Ectodermal cell (in vitro differentiated cells): ENCODE measurements around the gene WWC2.

Experiments
- H3K27ac ChIP-seq: 2 replicates; pipeline ENCODE4 v1.7.0; 2013; ENCODE audit warnings: mild to moderate bottlenecking, low read depth, low read length; ENCODE audit not compliant: insufficient read depth, poor library complexity, severe bottlenecking
- H3K27me3 ChIP-seq: 2 replicates; pipeline ENCODE4 v1.7.0; 2013; ENCODE audit warnings: mild to moderate bottlenecking, low read length; ENCODE audit not compliant: insufficient read depth, control insufficient read depth, poor library complexity, severe bottlenecking
- H3K36me3 ChIP-seq: one replicate; pipeline ENCODE4 v1.7.0; 2013; ENCODE audit warnings: low read length; ENCODE audit not compliant: control insufficient read depth, insufficient read depth
- H3K4me1 ChIP-seq: one replicate; pipeline ENCODE4 v1.7.0; 2013; ENCODE audit warnings: low read length; ENCODE audit not compliant: control insufficient read depth, insufficient read depth
- H3K4me3 ChIP-seq: 2 replicates; pipeline ENCODE4 v1.7.0; 2013; ENCODE audit warnings: low read depth, low read length, control low read depth; ENCODE audit not compliant: insufficient read depth
- H3K9me3 ChIP-seq: 2 replicates; pipeline ENCODE4 v1.7.0; 2013; ENCODE audit warnings: mild to moderate bottlenecking, low read length, moderate library complexity; ENCODE audit not compliant: control insufficient read depth
- WGBS, 2 experiments: methylation state at CpG; one replicate each; pipeline ENCODE4 v1.1.7; 2013; ENCODE audit warnings: missing lambda C conversion rate in 2 of 2; 5-methylcytosine and 5-hydroxymethylcytosine counted together

WWC2 gene

GRCh38 chr4:183170894-183171293 is 71.8 kb downstream of the WWC2 start:
- H3K27me3 ChIP-seq, result no peaks in the 10 kb centered on the region
- no peak overlapping the region for H3K4me3 ChIP-seq
- H3K4me1 ChIP-seq, result peaks cover 15% of the 10 kb centered on the region
- no peaks in the 10 kb centered on the region for H3K36me3 ChIP-seq
- no peaks in the 10 kb centered on the region for H3K9me3 ChIP-seq
- H3K27ac ChIP-seq, result no peak overlapping the region

- 63 to 70% methylated on average over 4 of the region's 4 CpGs for WGBS, 2 experiments
- no peaks in the 10 kb centered on the region for H3K36me3 ChIP-seq
- H3K27ac ChIP-seq, result peak overlapping the region; percentile 33
- H3K9me3 ChIP-seq, result no peaks in the 10 kb centered on the region
- H3K4me3 ChIP-seq, result no peak overlapping the region
- H3K27me3 ChIP-seq, result no peaks in the 10 kb centered on the region
- H3K4me1 ChIP-seq, result peaks cover 15% of the 10 kb centered on the region
Measured at GRCh38 chr4:183171484-183172267, 72.6 kb downstream of the WWC2 start.

DNA sequence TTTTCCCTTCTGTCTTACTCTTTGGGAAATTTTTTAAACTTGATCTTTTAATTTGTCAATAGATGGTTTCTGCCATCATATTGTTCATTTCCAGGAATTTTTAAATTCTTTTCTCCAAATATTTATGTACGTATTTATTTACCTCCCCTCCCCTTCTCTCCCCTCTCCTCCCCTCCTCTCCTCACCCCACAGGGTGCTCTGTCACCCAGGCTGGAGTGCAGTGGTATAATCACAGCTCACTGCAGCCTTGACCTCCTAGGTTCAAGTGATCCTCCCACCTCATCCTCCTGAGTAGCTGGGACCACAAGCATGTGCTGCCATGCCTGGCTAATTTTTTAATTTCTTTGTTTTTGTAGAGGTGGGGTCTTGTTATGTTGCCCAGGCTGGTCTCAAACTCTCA is 73.8 kb downstream of the WWC2 start:
- Histone ChIP-seq H3K4me3 (no peak overlapping the region), H3K4me1 (peaks cover 15% of the 10 kb centered on the region), H3K27ac (no peak overlapping the region), H3K9me3 (no peaks in the 10 kb centered on the region), H3K27me3 (no peaks in the 10 kb centered on the region), H3K36me3 (no peaks in the 10 kb centered on the region)
- 92 to 95% methylated on average over 1 of the region's 1 CpG for WGBS, 2 experiments

- Histone ChIP-seq H3K4me1 (peaks cover 15% of the 10 kb centered on the region), H3K27me3 (no peaks in the 10 kb centered on the region), H3K4me3 (no peak overlapping the region), H3K9me3 (no peaks in the 10 kb centered on the region), H3K36me3 (no peaks in the 10 kb centered on the region), H3K27ac (no peak overlapping the region)
- WGBS, 2 experiments, result 48 to 50% methylated on average over 13 of the region's 13 CpGs
Measured at GRCh38 chr4:183173580-183174526, 74.8 kb downstream of the WWC2 start.

GRCh38 chr4:183175631-183176232 is 76.7 kb downstream of the WWC2 start:
- Histone ChIP-seq H3K4me3 (no peak overlapping the region), H3K27ac (no peak overlapping the region), H3K36me3 (no peaks in the 10 kb centered on the region), H3K4me1 (peaks cover 15% of the 10 kb centered on the region), H3K9me3 (no peaks in the 10 kb centered on the region), H3K27me3 (no peaks in the 10 kb centered on the region)
- WGBS, 2 experiments, result 86 to 96% methylated on average over 4 to 5 of the region's 5 CpGs

GRCh38 chr4:183177001-183177400 is 77.9 kb downstream of the WWC2 start:
- no peaks in the 10 kb centered on the region for H3K27me3 ChIP-seq
- no peaks in the 10 kb centered on the region for H3K36me3 ChIP-seq
- H3K9me3 ChIP-seq, result no peaks in the 10 kb centered on the region
- no peak overlapping the region for H3K4me3 ChIP-seq
- peaks cover 15% of the 10 kb centered on the region for H3K4me1 ChIP-seq
- no peak overlapping the region for H3K27ac ChIP-seq
- 97 to 98% methylated on average over 1 to 2 of the region's 2 CpGs for WGBS, 2 experiments

DNA sequence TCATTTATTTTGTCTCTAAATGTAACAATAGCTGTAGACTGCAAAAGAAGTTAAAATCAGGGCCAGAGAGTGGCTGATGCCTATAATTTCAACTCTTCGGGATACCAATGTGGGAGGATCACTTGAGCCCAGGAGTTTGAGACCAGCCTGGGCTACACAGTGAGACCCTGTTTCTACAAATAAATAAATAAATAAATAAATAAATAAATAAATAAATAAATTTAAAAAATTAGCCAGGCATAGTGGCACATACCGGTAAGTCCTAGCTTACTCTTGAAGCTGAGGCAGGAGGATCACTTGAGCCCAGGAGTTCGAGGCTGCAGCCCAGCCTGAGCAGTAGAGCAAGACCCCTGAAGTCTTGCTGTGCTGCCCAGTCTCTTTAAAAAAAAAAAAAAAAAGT is 79.1 kb downstream of the WWC2 start:
- no peak overlapping the region for H3K27ac ChIP-seq
- H3K4me3 ChIP-seq, result no peak overlapping the region
- no peaks in the 10 kb centered on the region for H3K36me3 ChIP-seq
- no peaks in the 10 kb centered on the region for H3K9me3 ChIP-seq
- WGBS, 2 experiments, result 31 to 32% methylated on average over 3 of the region's 3 CpGs
- H3K27me3 ChIP-seq, result no peaks in the 10 kb centered on the region
- peaks cover 11% of the 10 kb centered on the region for H3K4me1 ChIP-seq

GRCh38 chr4:183180096-183180495 is 81.0 kb downstream of the WWC2 start:
- Histone ChIP-seq H3K27me3 (no peaks in the 10 kb centered on the region), H3K9me3 (peaks cover 5% of the 10 kb centered on the region), H3K4me3 (no peak overlapping the region), H3K36me3 (no peaks in the 10 kb centered on the region), H3K27ac (no peak overlapping the region), H3K4me1 (no peaks in the 10 kb centered on the region)
- 87 to 90% methylated on average over 7 of the region's 7 CpGs for WGBS, 2 experiments

DNA sequence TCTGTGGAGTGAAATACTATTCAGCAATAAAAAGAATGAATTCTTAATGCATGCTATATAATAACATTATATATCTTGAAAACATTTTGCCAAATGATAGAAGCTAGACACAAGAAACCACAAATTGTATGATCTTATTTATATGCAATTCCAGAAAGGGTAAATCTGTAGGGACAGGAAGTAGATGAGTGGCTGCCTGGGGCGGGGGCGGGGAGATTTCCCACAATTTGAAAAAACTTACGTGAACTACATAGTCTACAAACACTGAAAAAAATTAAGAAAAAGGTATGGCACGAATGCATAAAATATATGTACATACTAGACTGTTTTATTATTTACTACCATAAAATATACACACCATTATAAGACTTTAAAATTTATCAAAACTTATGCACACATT is 81.6 kb downstream of the WWC2 start:
- WGBS, 2 experiments, result no CpG with 5 or more reads among the region's 4 CpGs
- no peak overlapping the region for H3K27ac ChIP-seq
- no peaks in the 10 kb centered on the region for H3K27me3 ChIP-seq

DNA sequence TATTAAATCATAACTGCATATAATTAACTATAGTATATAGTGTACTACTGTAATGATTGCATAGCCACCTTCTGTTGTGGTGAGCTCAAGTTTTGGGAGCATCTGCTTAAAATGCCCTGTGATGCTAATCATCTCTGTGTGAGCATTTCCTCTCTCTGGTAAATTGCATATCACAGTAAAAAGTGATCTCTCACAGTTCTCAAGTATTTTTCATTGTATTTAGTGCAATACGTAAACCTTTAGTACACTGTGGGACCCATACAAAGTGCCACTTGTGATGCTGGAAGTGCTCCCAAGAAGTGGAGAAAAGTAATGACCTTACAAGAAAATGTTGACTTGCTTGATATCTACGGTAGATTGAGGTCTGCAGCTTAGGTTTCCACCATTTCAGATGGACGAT is 82.0 kb downstream of the WWC2 start:
- WGBS, 2 experiments, result 83 to 92% methylated on average over 3 of the region's 3 CpGs
- no peak overlapping the region for H3K27ac ChIP-seq
- H3K27me3 ChIP-seq, result no peaks in the 10 kb centered on the region
- no peaks in the 10 kb centered on the region for H3K4me1 ChIP-seq
- no peaks in the 10 kb centered on the region for H3K36me3 ChIP-seq
- H3K4me3 ChIP-seq, result no peak overlapping the region
- peaks cover 5% of the 10 kb centered on the region for H3K9me3 ChIP-seq

More for the DNA sequence above, 81.6 kb downstream of the WWC2 start:
- H3K36me3 ChIP-seq, result no peaks in the 10 kb centered on the region
- peaks cover 5% of the 10 kb centered on the region for H3K9me3 ChIP-seq
- H3K4me3 ChIP-seq, result no peak overlapping the region
- H3K4me1 ChIP-seq, result no peaks in the 10 kb centered on the region
